Measurements from ENCODE around the gene SELENOS.
"Not testable (repeated sequence)": the region's sequence is repeated elsewhere in the genome, so short reads cannot be mapped to it uniquely, and the experiment has no call there.

Gene SELENOS

GRCh38 chr15:101309436-101310160, 32.3 kb upstream of the SELENOS start:
- DNase-seq (ENCODE audit: low read depth in 3 of 3), result no peak

- DNase-seq (ENCODE audit: low read depth in 3 of 3), result no peak
Measured at GRCh38 chr15:101308604-101309435, 31.5 kb upstream of the SELENOS start.

GRCh38 chr15:101307897-101308603, 30.8 kb upstream of the SELENOS start:
- DNase-seq (ENCODE audit: low read depth in 3 of 3), result no peak

- no peak for DNase-seq (ENCODE audit: low read depth in 3 of 3)
Measured at GRCh38 chr15:101307048-101307896, 30.0 kb upstream of the SELENOS start.

GRCh38 chr15:101306341-101307047, 29.2 kb upstream of the SELENOS start:
- DNase-seq (ENCODE audit: low read depth in 3 of 3), result no peak

- no peak for DNase-seq (ENCODE audit: low read depth in 3 of 3)
Measured at GRCh38 chr15:101305820-101306255, 28.6 kb upstream of the SELENOS start.

- DNase-seq (ENCODE audit: low read depth in 3 of 3), result no peak
Measured at GRCh38 chr15:101303408-101303807, 26.1 kb upstream of the SELENOS start.

GRCh38 chr15:101296418-101297405, 19.4 kb upstream of the SELENOS start:
- DNase-seq (ENCODE audit: low read depth in 3 of 3), result no peak

GRCh38 chr15:101295607-101296161, 18.4 kb upstream of the SELENOS start:
- peak in 1 of 3 experiments; percentile 28 for DNase-seq (ENCODE audit: low read depth in 3 of 3)

- peak; percentile 94 to 98 (median 98) for DNase-seq (ENCODE audit: low read depth in 3 of 3)
Measured at GRCh38 chr15:101294731-101295606, 17.7 kb upstream of the SELENOS start, which contains the start of gene SNRPA1. Gene SNRPA1, minus strand, starts transcription at chr15:101295248. Its CDS starts 70 bp downstream, at chr15:101295178.

GRCh38 chr15:101293122-101293521, 15.8 kb upstream of the SELENOS start:
- no peak for DNase-seq (ENCODE audit: low read depth in 3 of 3)

- no peak for DNase-seq (ENCODE audit: low read depth in 3 of 3)
Measured at GRCh38 chr15:101288905-101289513, 11.7 kb upstream of the SELENOS start.

- DNase-seq (ENCODE audit: low read depth in 3 of 3), result not testable (repeated sequence)
Measured at GRCh38 chr15:101287342-101287741, 10.1 kb upstream of the SELENOS start.

- no peak for DNase-seq (ENCODE audit: low read depth in 3 of 3)
Measured at GRCh38 chr15:101286471-101287114, 9.3 kb upstream of the SELENOS start.

- DNase-seq (ENCODE audit: low read depth in 3 of 3), result no peak
Measured at GRCh38 chr15:101283931-101284330, 6.6 kb upstream of the SELENOS start.

GRCh38 chr15:101280007-101280406, 2.7 kb upstream of the SELENOS start:
- no peak for DNase-seq (ENCODE audit: low read depth in 3 of 3)

- no peak for DNase-seq (ENCODE audit: low read depth in 3 of 3)
Measured at GRCh38 chr15:101277943-101278564, 769 bp upstream of the SELENOS start.
